GM11168 (cell line): Measurements from ENCODE around the gene CPED1.

Source experiments
- in situ Hi-C: fragments of 300-500 bp; cut with MboI; formaldehyde crosslinking; loops from one replicate; pipeline ENCODE4 v1.12.0; 2022; ENCODE audit warnings: low sequenced_read_pairs; ENCODE audit not compliant: unreplicated experiment

CPED1 gene

GRCh38 chr7:121079425-121080169, 91.1 kb downstream of the CPED1 start:
- in situ Hi-C loops = loop anchor here (10.0 kb wide), 1 partner anchor 85 kb away; no protein-coding TSS in a partner anchor

DNA sequence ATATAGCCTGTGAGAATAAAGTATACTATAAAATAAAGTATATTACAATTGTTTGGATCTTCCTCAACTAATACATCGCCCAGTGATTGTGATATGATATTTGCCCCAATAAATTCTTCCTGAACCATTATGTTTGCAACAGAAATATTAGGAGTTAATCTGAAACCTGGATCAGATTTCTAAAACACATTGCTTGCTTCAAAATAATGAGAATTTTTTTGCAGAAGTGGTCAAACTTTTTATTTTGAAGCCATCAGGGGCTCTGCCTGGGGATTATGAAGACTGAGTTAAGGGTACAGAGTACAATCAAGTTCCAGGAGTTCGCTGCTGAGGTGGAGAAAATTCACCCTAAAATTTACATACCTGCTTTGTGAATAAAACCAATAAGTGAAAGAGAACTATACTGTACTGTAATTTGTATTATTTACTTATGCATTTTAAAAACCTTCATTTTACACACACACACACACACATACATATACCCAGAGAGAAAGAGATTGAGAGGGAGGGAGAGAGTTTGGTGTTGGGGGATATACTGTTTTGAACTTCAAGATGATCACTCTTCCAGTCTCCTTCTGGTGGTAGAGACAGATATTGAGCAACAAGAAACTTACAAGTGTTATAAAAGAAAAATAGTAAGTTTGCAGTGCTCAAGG, 91.9 kb downstream of the CPED1 start:
- in situ Hi-C loops = no loop called here

DNA sequence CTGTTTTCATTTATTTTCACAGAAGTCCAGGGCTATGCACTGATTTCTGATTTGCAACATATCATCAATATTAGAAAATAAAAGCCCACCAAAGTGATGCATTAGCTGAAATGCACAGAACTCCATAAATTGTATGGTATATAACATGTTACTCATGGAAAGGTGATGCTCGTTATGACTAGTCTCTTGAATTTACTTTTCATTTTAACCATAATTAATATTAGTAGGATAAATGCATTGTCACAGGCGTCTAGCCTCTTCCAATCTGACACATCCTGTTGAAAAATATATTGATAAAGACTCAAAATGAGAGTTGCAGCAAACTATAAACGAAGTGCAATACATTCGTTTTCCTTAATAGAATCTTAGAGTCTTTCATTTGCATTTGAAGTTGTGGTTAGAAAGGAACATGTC, 92.4 kb downstream of the CPED1 start:
- in situ Hi-C loops = no loop called here

GRCh38 chr7:121081327-121081936, 92.9 kb downstream of the CPED1 start:
- in situ Hi-C loops = no loop called here

- in situ Hi-C loops = no loop called here
Measured at GRCh38 chr7:121082400-121083101, 94.0 kb downstream of the CPED1 start.

DNA sequence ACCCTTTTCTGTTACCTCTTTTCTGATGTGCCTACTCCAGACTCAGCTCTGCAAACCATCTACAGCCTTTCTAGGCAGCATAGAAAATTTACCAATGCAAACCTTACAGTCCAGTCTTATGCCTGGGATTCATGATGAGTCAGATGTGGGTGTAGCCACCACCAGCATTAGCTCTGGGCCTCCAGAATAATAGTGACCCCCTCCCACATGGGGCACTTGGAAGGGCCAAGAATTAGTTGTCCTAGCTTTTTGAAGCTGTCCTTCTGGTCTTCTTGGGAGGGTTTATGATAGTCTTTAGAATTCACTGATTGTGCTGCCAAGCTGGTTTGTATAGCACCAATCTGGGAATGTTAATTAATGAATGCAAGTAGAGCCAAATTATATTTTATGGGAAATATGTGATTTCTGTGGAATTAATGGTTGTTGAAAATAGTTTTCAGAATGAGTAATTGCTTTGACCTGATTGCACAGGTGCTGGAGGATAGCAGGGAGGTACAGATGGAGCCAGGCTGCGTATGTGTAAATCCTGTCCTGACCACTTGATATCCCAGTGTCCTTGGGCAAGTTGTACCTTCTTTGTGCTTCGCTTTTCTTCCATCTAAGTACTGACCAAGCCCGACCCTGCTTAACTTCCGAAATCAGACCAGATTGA, 94.8 kb downstream of the CPED1 start:
- in situ Hi-C loops = no loop called here

DNA sequence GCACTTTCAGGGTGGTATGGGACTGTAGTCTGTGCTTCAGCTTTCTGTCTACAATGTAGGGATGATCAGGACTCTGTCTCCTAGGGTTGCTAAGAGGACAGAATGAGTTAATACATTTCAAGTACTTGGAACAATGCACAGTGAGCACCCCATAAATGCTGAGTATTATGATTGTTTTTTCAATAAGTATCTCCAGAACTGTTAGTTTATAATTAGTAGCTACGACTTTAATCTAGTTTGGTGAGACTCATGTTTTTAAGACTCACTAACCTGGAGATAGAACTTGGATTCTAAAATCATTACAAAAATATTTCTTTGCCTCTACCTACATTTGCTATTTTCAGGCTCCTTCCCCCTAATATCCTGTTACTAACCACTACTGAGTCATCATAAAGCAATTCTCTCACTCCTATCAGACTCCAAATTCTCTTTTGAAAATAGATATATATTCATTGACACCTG, 95.3 kb downstream of the CPED1 start:
- in situ Hi-C loops = no loop called here

DNA sequence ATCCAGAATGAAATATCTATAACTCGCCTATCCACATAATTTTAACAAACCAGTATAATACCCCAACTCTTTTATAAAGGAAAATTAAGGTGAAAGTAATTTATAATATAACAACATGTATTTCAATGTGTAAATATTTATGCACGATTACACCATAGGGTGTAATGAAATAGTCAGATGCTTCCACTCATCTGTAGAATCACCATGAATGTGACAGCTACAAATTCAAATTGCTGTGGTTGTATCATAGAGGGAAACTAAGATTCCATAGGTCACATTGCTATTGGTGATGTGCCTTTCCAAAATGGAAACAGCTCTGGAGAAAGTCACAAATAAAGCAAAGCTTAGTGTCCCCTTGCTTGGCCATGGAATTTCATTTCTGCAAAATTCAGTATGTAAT, 95.7 kb downstream of the CPED1 start:
- in situ Hi-C loops = no loop called here

DNA sequence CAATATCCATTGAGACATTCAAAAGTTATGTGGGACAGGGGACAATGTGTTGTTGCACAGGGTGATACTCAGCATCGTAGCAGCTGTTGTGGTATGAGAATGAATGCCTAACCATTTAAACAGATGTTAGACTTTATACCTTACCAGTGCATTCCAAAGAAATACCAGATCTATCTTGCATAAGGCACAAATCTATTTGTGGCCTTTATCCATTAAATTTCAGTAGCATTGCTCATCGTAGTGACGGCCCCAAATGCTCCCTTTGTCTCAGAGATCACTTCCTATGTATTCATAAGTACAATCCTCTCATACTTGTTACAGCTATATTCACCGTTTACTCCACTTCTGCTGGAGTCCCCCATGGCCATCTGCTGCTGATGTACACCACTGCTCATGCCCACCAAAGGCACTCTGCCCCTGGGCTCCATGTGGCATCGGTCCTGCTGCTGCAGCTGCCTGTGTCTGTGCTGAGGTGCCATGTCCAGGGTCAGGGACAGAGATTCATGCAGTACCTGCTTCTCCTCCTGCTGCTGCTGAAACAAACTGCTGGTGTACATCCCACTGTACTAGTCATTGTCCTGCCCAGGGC, 96.3 kb downstream of the CPED1 start:
- in situ Hi-C loops = no loop called here

DNA sequence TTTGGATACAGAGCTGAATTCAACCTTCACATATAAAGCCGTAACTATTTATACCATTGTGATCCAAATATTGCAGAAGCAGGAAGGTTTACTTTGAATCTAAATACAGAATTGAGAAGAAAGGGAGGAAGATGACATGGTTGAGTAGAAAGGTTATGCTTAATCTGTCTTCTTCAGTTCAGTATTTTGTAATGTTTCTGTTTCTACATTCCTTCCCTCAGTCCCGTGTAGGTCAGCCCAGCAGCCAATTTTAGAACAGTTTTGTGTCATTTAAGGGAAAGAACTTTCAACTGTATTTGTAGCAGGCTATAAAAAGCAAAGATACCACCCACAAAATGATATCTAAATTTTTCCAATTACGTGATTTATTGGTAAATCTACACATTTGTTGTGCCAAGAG, 97.4 kb downstream of the CPED1 start:
- in situ Hi-C loops = no loop called here

DNA sequence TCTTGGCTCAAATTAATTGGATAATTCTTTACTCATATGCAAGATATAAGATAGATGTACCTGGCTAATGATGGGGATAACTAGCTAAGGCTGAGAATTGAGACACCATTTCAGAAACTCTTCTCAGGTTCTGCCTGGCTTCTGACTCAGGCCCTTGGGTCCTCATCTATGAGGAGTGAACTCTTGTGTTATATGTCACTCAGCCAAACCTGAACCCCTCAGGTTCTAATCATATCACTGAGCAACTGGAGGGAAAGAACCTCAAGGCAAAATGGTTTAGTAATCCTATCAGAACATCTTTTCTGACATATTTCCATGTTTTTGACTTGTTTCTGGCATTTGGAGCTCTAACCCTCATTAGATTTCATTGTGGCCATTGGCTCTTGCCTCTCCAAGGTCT, 100.4 kb downstream of the CPED1 start:
- in situ Hi-C loops = no loop called here

DNA sequence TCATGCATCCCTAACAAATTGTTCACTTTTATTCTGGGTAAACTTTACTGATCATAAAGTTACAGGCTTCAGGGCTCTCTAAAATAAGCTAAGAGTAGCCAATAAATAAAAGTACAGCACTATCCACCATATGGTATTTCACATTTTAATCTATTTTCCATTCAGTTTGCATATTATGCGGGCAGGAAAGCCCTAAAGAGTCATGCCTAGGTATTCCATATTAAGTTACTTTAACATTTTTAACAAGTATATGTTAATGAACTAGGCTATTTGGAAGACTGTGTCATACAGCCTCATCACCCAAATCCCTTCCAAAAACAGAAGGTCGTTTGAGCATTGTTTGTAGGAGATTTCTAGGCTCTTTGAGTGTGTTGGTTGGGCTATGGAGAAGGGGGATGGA, 106.3 kb downstream of the CPED1 start:
- in situ Hi-C loops = loop anchor here (10.0 kb wide), 1 partner anchor 300 kb away; no protein-coding TSS in a partner anchor

- in situ Hi-C loops = loop anchor here (10.0 kb wide), 1 partner anchor 303 kb away; no protein-coding TSS in a partner anchor
Measured at GRCh38 chr7:121097577-121097976, 109.1 kb downstream of the CPED1 start.

DNA sequence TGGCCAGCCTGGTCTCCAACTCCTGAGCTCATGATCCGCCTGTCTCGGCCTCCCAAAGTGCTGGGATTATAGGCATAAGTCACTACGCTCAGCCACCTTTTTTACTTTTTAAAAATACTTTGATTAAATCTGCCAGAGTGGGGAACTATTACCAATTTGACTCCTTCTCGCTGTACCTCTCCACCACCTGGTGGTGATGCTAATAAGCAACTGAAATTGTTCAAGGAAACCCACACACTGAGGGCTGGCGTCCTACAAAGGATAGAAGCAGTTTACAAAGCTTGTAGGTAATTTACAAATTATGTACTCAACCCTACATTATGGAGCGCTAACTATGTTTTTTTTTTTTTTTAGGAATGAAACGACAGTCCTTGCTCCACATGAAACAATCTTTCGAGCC, 111.1 kb downstream of the CPED1 start:
- in situ Hi-C loops = loop anchor here (10.0 kb wide), 1 partner anchor 305 kb away; no protein-coding TSS in a partner anchor

- in situ Hi-C loops = no loop called here
Measured at GRCh38 chr7:121101083-121101482, 112.6 kb downstream of the CPED1 start.

DNA sequence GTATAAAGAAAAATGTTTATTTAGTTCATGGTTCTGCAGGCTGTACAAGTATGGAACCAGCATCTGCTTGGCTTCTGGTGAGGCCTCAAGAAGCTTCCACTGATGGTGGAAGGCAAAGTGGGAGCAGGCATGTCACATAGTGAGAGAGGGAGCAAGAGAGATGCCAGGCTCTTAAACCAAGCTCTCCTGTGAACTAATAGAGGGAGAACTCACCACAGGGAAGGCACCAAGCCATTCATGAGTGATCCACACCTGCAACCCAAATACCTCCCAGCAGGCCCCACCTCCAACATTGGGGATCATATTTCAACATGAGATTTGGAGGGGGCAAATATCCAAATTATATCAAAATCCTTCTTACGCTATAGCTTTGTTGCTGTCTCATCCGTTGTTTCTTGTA, 113.1 kb downstream of the CPED1 start:
- in situ Hi-C loops = no loop called here

DNA sequence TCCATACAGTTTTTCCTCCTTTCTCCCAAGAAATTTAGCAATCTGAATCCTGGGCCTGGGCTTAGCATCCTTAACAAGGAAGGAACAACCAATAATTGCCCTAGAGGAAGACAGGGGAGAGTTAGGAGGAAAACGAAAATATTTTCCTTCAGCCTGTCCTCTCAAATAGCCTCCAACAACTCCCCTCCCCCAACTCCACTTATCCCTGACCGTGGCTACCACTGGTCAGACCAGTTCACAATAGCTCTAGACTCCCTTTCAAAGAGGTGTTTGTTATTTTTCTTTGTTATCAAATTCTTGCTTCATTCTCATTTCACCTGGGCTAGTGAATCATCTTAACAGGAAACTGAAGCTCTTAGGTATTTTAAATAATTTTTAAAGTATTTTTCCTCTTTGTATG, 114.1 kb downstream of the CPED1 start:
- in situ Hi-C loops = no loop called here

DNA sequence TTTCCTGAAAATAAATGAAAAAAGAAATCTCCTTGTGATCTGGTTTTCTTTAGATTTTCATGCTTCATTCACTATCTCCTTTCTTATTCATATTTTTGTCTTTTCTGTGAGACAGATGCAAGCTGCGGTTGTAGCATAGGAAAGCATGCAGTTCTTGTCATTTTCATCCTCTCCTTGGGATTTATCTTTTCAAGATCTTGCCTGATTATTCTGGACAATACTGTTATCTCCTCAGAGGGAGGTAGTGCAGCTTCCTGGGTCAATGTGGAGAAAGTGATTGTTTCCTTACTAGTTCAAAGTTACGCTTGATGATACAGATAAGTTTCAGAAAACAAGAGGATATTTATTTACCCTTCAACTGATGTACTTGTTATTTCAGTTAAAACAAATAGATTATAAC, 114.6 kb downstream of the CPED1 start:
- in situ Hi-C loops = no loop called here

DNA sequence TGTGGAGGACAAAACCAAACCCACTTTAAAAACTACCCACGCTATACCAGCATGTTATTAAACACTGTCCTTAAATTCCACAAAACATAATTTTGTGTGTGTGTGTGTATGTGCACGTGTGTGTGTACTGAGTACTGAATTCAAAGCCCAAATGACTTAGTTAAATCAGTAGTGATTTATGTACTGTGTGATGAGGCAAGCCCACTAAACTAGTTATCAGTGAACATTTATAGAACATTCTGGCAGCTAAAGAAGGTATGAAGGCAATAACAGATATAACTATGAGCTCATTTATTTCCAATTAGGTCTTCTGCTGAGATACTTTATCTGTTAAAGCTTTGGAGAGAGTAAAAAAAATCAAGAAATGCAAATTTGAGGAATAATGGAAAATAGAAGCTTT, 115.1 kb downstream of the CPED1 start:
- in situ Hi-C loops = no loop called here

DNA sequence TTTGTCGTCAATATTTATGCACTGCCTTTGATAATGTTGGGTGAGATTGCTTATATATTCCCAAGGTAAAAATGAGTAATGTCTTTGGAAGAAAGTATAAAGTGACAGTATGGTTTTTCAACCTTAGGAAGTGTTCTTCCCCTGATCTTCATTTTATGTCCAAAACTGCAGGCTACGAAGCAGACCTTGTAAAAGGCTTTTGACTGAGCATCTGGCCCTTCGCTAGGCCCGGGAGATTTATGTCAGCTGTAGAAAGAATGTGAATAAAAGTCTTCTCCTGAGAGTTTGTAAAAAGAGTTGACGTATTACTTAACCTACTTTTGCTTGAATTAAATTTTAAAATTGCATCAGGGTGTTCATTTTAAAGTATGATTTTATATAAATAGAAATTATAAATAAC, 116.8 kb downstream of the CPED1 start:
- in situ Hi-C loops = no loop called here
